Ishikawa (cell line): ENCODE results near the gene MLLT10.

ENCODE experiments used
- CEBPB ChIP-seq: IDR thresholded peaks from 2 replicates; pipeline ENCODE4 v1.6.1; 2012
- CREB1 ChIP-seq: IDR thresholded peaks from 2 replicates; pipeline ENCODE4 v1.6.1; 2012; ENCODE audit warnings: low read depth
- EGR1 ChIP-seq: IDR thresholded peaks from 2 replicates; pipeline ENCODE4 v1.6.1; 2012
- EP300 ChIP-seq: IDR thresholded peaks from 2 replicates; pipeline ENCODE4 v1.6.1; 2012; ENCODE audit warnings: borderline replicate concordance
- FOXM1 ChIP-seq: IDR thresholded peaks from 2 replicates; pipeline ENCODE4 v1.6.1; 2012; ENCODE audit warnings: low read depth, borderline replicate concordance
- NFIC ChIP-seq: IDR thresholded peaks from 2 replicates; pipeline ENCODE4 v1.6.1; 2012
- RAD21 ChIP-seq: IDR thresholded peaks from 2 replicates; pipeline ENCODE4 v1.6.1; 2012; ENCODE audit warnings: low read depth
- TAF1 ChIP-seq: IDR thresholded peaks from 2 replicates; pipeline ENCODE4 v1.6.1; 2012; ENCODE audit warnings: low read depth, mild to moderate bottlenecking
- TCF12 ChIP-seq: IDR thresholded peaks from 2 replicates; pipeline ENCODE4 v1.6.1; 2012; ENCODE audit warnings: low read depth
- TEAD4 ChIP-seq: IDR thresholded peaks from 2 replicates; pipeline ENCODE4 v1.6.1; 2012
- YY1 ChIP-seq: IDR thresholded peaks from 2 replicates; pipeline ENCODE4 v1.6.1; 2012; ENCODE audit warnings: low read depth
- ZBTB7A ChIP-seq: IDR thresholded peaks from 2 replicates; pipeline ENCODE4 v1.6.1; 2012; ENCODE audit warnings: low read depth
- TF ChIP-seq, protein P1 (sequence below): IDR thresholded peaks from 2 replicates; pipeline ENCODE4 v1.6.1; 2012
- TF ChIP-seq, protein P2 (sequence below): IDR thresholded peaks from 2 replicates; pipeline ENCODE4 v1.6.1; 2012; ENCODE audit warnings: low read depth, mild to moderate bottlenecking
- TF ChIP-seq, protein P3 (sequence below): IDR thresholded peaks from 2 replicates; pipeline ENCODE4 v1.6.1; 2012

MLLT10 gene

DNA sequence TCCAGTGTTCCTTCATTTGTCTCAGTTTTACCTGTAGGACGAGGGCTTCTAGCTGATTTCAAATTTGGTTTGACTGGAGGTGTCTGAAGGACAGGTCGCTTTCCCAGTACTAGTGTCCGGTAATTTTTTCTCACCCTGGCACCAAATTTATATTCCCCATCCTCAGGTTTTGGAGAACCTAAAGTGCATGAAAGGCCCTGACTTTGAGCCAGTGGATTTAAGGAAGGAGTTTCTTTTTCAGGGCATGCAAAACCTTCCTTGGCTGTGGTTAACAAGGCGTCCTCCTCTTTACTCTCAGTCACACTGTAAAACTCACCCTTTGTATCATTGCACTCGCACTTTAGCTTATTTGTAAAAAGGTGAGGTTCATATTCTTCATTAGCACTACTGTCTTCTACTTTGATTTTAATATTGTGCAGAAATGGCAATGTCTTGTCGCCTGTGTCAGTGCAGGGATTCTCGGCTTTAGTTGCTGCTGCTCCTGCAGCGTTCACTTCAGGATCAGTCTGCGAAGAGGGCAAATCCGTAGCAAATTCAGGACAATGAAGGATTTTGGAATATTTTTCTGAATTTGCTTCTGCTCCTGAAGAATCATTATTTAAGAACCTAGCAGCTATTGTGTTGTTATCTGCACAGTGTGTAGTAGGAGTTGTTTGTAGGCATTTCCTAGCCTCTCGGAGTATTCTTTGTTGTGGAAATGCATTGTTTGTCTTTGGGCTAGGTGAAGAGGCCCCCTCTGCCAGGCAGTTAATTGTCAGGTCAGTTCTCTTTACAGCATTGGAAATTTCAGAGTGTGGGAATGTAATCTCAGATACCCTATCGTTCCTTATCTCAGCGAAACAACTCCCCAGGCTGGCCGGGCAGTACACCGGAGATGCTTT is 18.4 kb upstream of the MLLT10 start:
- TF ChIP-seq CEBPB, result no peak
- TF ChIP-seq YY1, result no peak
- TF ChIP-seq, protein P1, sequence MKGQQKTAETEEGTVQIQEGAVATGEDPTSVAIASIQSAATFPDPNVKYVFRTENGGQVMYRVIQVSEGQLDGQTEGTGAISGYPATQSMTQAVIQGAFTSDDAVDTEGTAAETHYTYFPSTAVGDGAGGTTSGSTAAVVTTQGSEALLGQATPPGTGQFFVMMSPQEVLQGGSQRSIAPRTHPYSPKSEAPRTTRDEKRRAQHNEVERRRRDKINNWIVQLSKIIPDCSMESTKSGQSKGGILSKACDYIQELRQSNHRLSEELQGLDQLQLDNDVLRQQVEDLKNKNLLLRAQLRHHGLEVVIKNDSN, result no peak
- TF ChIP-seq EGR1, result no peak
- TF ChIP-seq TAF1, result no peak
- no peak for TF ChIP-seq FOXM1
- no peak for TF ChIP-seq NFIC
- TF ChIP-seq TCF12, result no peak
- TF ChIP-seq, protein P2, sequence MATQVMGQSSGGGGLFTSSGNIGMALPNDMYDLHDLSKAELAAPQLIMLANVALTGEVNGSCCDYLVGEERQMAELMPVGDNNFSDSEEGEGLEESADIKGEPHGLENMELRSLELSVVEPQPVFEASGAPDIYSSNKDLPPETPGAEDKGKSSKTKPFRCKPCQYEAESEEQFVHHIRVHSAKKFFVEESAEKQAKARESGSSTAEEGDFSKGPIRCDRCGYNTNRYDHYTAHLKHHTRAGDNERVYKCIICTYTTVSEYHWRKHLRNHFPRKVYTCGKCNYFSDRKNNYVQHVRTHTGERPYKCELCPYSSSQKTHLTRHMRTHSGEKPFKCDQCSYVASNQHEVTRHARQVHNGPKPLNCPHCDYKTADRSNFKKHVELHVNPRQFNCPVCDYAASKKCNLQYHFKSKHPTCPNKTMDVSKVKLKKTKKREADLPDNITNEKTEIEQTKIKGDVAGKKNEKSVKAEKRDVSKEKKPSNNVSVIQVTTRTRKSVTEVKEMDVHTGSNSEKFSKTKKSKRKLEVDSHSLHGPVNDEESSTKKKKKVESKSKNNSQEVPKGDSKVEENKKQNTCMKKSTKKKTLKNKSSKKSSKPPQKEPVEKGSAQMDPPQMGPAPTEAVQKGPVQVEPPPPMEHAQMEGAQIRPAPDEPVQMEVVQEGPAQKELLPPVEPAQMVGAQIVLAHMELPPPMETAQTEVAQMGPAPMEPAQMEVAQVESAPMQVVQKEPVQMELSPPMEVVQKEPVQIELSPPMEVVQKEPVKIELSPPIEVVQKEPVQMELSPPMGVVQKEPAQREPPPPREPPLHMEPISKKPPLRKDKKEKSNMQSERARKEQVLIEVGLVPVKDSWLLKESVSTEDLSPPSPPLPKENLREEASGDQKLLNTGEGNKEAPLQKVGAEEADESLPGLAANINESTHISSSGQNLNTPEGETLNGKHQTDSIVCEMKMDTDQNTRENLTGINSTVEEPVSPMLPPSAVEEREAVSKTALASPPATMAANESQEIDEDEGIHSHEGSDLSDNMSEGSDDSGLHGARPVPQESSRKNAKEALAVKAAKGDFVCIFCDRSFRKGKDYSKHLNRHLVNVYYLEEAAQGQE, result no peak
- TF ChIP-seq CREB1, result no peak
- no peak for TF ChIP-seq RAD21
- TF ChIP-seq, protein P3, sequence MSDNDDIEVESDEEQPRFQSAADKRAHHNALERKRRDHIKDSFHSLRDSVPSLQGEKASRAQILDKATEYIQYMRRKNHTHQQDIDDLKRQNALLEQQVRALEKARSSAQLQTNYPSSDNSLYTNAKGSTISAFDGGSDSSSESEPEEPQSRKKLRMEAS, result no peak
- TF ChIP-seq EP300, result no peak
- TF ChIP-seq TEAD4, result no peak
- TF ChIP-seq ZBTB7A, result no peak

DNA sequence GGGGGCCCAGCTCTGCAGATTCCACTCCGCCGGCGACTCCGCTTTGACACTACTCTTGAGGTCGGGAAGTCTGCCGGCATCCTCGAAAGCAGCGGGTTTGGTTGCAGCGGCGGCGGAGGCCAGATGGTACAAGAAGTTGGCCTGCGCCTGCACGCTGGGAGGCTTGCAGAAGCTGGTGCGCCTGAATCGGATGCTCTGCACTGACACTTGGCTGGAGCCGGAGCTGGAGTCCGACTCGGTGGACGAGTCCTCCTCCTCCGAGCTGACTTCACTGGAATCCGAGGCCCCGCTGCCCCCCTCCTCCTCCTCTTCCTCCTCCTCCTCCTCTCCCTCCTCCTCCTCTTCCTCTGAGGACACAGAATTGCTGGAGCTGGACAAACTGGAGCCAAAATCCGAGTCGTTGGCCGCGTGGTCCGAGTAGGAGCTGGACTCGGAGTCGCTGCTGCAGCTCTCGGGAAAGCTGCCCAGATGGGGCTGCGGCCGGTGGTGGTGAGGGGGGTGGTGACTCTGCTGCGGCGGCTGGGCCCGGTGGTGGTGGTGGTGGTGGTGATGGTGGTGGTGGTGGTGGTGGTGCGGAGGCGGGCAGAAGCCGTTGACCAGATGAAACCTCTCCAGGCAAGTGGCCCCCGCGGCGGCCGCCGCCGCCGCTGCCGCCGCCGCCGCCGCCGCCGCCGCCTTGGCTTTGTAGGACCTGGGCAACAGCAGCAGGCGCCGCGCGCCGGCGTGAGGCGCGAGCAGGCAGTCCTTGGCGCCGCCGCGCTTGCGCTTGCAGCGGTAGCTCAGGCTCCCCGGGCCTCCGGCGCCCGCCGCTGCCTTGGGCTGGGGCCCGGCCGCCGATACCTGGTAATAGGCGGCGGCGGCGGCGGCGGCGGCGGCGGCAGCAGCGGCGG is 17.5 kb upstream of the MLLT10 start:
- TF ChIP-seq TCF12, result no peak
- 0 out of 2 replicates have a peak, but pooled peaks have one; percentile 40 for TF ChIP-seq ZBTB7A
- TF ChIP-seq CEBPB, result no peak

DNA sequence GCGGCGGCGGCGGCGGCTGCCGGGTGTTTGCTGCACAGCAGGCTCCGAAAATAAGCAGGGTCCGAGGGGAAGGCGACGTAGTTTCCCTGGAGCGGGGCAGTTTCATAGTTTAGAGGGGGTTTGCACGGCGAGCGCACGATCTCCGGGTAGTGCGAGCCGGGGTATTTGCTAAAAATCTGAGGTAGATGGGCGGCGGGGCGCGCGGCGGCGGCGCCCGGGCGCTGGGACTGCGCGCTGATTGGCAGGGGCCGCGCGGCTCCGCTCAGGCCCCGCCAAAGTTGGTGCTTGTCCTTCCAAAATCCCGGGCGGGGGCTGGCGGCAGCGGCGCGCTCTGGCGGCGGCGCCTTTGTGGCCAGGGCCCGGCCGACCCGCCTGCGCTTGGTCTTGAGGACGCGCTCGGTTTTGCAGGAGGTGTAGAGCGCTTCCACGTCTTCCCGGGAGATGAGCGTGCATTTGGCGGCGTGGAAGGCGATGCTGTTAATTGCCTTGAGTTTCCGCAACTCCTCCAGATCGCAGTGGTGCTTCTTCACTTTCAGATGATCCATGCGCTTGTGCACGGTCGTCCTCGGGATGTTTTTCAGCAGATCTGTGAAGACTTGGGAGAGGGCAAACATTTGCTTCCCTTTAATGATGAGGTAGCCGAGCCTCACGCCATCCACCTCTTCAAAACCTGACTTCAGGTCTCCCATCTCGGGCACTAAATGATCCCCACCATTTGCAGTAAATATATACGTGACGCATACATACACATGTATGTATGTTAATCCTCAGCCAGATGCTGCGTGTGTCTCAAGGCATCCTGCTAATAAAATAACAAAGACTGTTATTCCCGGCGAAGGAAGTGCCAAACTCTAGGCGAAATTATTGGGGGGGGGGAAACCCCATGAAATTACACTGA is 16.6 kb upstream of the MLLT10 start:
- TF ChIP-seq CREB1 (no peak), TAF1 (no peak), YY1 (no peak), RAD21 (no peak)
- TF ChIP-seq, protein P2, result no peak

DNA sequence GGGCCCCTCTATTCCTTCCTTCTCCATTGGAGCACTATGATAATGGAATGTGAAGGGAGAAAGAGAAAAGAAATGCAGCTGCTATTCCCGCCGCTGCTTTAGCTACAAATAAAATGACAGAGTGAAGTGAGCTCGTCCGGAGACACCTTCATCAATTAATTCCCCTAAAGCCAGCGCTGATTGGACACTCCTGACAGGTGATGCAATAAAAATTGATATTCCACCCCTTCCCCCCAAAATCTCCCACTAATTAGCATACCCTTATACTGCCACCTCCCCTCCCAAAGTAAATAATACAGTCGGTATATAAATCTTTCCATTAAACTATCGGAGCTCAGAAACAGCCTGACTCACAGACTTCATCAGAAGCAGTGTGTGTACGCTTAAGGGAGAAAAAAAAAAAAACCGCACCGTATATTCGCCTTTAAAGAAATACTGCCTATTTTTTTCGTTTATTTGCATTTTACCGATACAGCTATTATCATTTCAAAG is 15.8 kb upstream of the MLLT10 start:
- TF ChIP-seq YY1 (no peak), RAD21 (no peak)
- TF ChIP-seq, protein P1, result no peak

DNA sequence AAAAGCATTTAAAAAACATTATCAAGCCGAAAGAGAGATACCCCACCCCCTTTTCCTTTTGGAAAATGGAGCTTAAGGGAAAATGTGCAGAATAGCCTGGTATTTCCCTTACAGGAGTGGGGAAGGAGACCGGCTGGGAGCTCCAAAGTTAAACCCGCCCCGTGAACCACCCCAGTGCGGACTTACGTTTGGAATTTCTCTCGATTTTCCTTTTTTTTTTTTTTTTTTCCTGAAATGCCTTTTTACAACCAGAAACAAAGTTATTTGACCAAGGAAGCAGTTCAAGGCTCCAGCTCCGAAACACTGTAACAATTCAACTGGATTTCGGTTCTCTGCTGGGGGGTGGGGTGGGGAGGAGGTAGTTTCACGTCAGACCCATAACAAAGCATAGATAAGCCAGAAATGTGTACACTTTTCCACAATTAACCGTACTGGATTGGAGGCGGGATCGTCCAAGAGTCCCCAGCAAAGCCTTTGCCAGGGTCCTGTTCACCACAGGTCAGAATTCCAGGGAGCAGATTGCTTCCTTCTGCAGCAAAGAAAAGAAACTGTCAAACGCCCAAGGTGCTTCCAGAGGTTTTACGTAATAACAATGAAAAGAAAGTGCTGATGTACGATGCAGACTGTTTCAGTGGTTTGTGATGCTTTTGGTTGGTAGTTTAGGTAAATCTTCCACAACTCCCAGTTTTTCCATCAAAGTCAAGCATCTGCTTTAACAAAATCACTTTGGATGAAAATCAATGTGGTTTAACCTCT is 15.2 kb upstream of the MLLT10 start:
- TF ChIP-seq RAD21 (no peak), NFIC (no peak), ZBTB7A (no peak), TEAD4 (no peak), FOXM1 (no peak), TAF1 (no peak), CEBPB (no peak), EP300 (no peak), YY1 (no peak), EGR1 (no peak), CREB1 (no peak), TCF12 (no peak)
- TF ChIP-seq, protein P3, result no peak
- TF ChIP-seq, protein P2, result no peak
- TF ChIP-seq, protein P1, result no peak
